SK-N-SH treated with all-trans-retinoic acid at 6 μM for 48 hours (cell line): ENCODE measurements around the gene KIAA1755.

Source experiments
- ATAC-seq: fragments of 200-7000 bp; cut with Tn5 transposase; 3 replicates; pipeline ENCODE4 v1.9.1; 2020; ENCODE audit warnings: mild to moderate bottlenecking, moderate library complexity
- BACH2 ChIP-seq: fragments of 250-450 bp; sonication (Bioruptor Pico); IDR thresholded peaks from 2 replicates; pipeline ENCODE4 v1.9.0; 2021; ENCODE audit warnings: mild to moderate bottlenecking, borderline replicate concordance
- CSRNP3 ChIP-seq: fragments of 250-450 bp; sonication (Bioruptor Pico); IDR thresholded peaks from 2 replicates; pipeline ENCODE4 v1.5.1; 2021; ENCODE audit warnings: mild to moderate bottlenecking, moderate library complexity
- ISL1 ChIP-seq: fragments of 250-450 bp; sonication (Bioruptor Pico); IDR thresholded peaks from 2 replicates; pipeline ENCODE4 v2.1.2; 2022; ENCODE audit warnings: mild to moderate bottlenecking, moderate library complexity
- OSR1 ChIP-seq: fragments of 250-450 bp; sonication (Bioruptor Pico); IDR thresholded peaks from 2 replicates; pipeline ENCODE4 v1.8.0; 2022; ENCODE audit warnings: moderate library complexity, mild to moderate bottlenecking, inconsistent platforms
- PPARA ChIP-seq: fragments of 250-450 bp; sonication (Bioruptor Pico); IDR thresholded peaks from 2 replicates; pipeline ENCODE4 v1.5.0; 2020; ENCODE audit warnings: mild to moderate bottlenecking, borderline replicate concordance
- TCF4 ChIP-seq: fragments of 250-450 bp; sonication (Bioruptor Pico); IDR thresholded peaks from 2 replicates; pipeline ENCODE4 v1.8.0; 2021; ENCODE audit warnings: mild to moderate bottlenecking, moderate library complexity, borderline replicate concordance
- TSHZ2 ChIP-seq: fragments of 250-450 bp; sonication (Bioruptor Pico); IDR thresholded peaks from 2 replicates; pipeline ENCODE4 v1.5.0; 2020; ENCODE audit warnings: mild to moderate bottlenecking, moderate library complexity
- ZC3H10 ChIP-seq: fragments of 250-450 bp; sonication (Bioruptor Pico); IDR thresholded peaks from 2 replicates; pipeline ENCODE4 v1.5.1; 2021; ENCODE audit warnings: mild to moderate bottlenecking, moderate library complexity
- ZFP3 ChIP-seq: fragments of 250-450 bp; sonication (Bioruptor Pico); IDR thresholded peaks from 2 replicates; pipeline ENCODE4 v1.5.0; 2020; ENCODE audit warnings: mild to moderate bottlenecking, moderate library complexity
- ZFP30 ChIP-seq: fragments of 450-650 bp; formaldehyde crosslinking; IDR thresholded peaks from 2 replicates; pipeline ENCODE4 v1.5.0; 2022; ENCODE audit warnings: mild to moderate bottlenecking, moderate library complexity
- ZNF565 ChIP-seq: fragments of 450-650 bp; formaldehyde crosslinking; conservative IDR thresholded peaks from 2 replicates; pipeline ENCODE4 v1.5.0; 2020; ENCODE audit warnings: low read depth, mild to moderate bottlenecking, moderate library complexity
- ZNF8 ChIP-seq: fragments of 450-650 bp; formaldehyde crosslinking; IDR thresholded peaks from 2 replicates; pipeline ENCODE4 v1.5.0; 2020; ENCODE audit warnings: mild to moderate bottlenecking, moderate library complexity
- TF ChIP-seq, protein P1 (sequence below): fragments of 250-450 bp; sonication (Bioruptor Pico); IDR thresholded peaks from 2 replicates; pipeline ENCODE4 v1.5.1; 2020; ENCODE audit warnings: low read depth, mild to moderate bottlenecking, moderate library complexity

KIAA1755 gene

GRCh38 chr20:38175304-38176180 is 85.0 kb downstream of the KIAA1755 start (continued):
- TF ChIP-seq TSHZ2 (CRISPR knock-in tag) = no peak
- TF ChIP-seq ZFP3 (CRISPR knock-in tag) = no peak

GRCh38 chr20:38173237-38174156 is 87.0 kb downstream of the KIAA1755 start:
- ATAC-seq = peak; percentile 88
- TF ChIP-seq TSHZ2 (CRISPR knock-in tag) = no peak
- TF ChIP-seq ZFP3 (CRISPR knock-in tag) = 0 out of 2 replicates have a peak, but pooled peaks have one; percentile 37

DNA sequence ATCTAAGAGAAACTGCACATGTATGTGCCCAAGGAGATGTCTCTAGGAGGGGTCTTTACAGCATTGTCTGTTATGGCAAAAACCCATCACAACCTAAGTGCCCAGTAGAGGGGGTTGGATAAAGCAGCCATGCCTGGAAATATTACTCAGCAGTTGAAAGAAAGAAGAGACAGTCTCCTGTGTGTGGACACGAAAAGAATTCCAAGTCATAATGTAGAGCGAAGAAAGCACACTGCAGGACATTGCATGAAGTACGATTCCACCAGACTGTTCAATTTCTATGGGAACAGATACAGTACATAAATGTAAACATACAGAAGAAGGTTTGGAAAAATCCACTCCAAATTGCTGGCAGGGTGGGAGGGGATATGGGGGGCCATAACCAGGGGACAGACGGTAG is 88.1 kb downstream of the KIAA1755 start:
- peak; percentile 59 for ATAC-seq
- TF ChIP-seq ZNF565 (no peak), OSR1 (CRISPR knock-in tag) (no peak), CSRNP3 (no peak), ZFP30 (no peak)

DNA sequence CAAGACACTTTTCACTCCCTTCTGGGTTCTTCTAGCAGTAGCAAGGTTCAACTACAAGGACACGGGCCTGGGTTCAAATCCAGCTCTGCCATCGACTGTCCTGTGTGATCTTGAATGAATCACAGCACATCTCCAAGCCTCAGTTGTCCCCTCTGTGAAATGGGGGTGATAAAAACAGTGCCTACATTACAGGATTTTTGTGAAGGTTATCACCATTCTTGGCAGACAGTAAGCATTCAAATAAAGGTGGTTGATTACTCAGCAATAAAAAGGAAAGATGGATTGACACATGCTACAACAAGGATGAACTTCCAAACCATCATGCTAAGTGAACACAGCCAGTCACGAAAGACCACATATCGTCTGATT is 88.9 kb downstream of the KIAA1755 start:
- no peak for ATAC-seq

GRCh38 chr20:38170826-38171674 is 89.5 kb downstream of the KIAA1755 start:
- no peak for TF ChIP-seq PPARA (CRISPR knock-in tag)
- TF ChIP-seq, protein P1, sequence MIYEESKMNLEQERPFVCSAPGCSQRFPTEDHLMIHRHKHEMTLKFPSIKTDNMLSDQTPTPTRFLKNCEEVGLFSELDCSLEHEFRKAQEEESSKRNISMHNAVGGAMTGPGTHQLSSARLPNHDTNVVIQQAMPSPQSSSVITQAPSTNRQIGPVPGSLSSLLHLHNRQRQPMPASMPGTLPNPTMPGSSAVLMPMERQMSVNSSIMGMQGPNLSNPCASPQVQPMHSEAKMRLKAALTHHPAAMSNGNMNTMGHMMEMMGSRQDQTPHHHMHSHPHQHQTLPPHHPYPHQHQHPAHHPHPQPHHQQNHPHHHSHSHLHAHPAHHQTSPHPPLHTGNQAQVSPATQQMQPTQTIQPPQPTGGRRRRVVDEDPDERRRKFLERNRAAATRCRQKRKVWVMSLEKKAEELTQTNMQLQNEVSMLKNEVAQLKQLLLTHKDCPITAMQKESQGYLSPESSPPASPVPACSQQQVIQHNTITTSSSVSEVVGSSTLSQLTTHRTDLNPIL (CRISPR knock-in tag) = no peak
- no peak for TF ChIP-seq ISL1 (CRISPR knock-in tag)
- no peak for TF ChIP-seq ZC3H10 (CRISPR knock-in tag)
- no peak for TF ChIP-seq ZNF8 (CRISPR knock-in tag)
- no peak for TF ChIP-seq TCF4 (CRISPR knock-in tag)
- TF ChIP-seq BACH2 (CRISPR knock-in tag) = no peak
- no peak for ATAC-seq

More for the DNA sequence above, 88.9 kb downstream of the KIAA1755 start:
- no peak for TF ChIP-seq PPARA (CRISPR knock-in tag)
